OCI-LY7 (cell line): ENCODE results near the gene TBC1D2B.

ENCODE experiments used
- CTCF ChIP-seq: fragments of 200-600 bp; sonication (generic); conservative IDR thresholded peaks from 2 replicates; pipeline ENCODE4 v1.5.1; 2014; ENCODE audit warnings: mild to moderate bottlenecking, antibody characterized with exemption, low read length, moderate library complexity, mixed read lengths
- EZH2phosphoT487 ChIP-seq: fragments of 200-600 bp; sonication (generic); IDR thresholded peaks from 2 replicates; pipeline ENCODE4 v1.6.1; 2018; ENCODE audit warnings: low read depth, borderline replicate concordance, mild to moderate bottlenecking, mixed run types, antibody characterized with exemption, low read length, moderate library complexity, mixed read lengths

DNA sequence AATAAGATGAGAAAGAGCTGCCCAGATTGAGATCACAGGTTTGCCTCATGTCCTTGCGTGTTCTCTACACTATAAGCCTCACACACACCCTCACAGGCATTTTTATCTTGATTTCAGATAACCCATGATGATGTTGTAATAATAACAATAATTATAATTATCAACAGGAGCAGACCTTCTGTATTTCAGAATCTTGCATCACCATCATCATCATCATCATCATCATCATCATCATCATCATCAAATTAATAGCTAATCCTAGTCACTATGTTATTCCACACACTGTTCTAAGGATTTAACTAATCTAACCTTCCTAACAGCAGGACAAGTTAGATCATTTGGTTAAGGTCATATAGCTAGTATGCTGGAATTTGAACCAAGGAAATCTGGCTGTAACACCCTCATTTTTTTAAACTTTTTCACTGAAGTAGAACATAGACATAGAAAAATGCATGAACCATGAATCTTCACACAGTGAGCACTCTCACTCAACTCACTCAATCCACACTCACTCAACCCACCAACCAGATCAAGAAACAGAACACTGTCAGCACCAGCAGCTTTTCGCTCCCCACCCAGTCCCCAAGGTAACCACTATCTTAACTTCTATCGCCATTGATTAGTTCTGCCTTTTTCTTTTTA is 13.0 kb upstream of the TBC1D2B start:
- no peak for TF ChIP-seq CTCF
- no peak for TF ChIP-seq EZH2phosphoT487
